Activated CD4-positive, alpha-beta memory T cell treated with anti-CD3 and anti-CD28 coated beads for 36 hours (primary cell): Measurements from ENCODE around the gene TEAD3. TPM values are rescaled to one million over a fixed set of nuclear protein-coding genes. Genes with fewer than 3 reads are reported as not detected.

Experiments
- CTCF ChIA-PET: fragments of 350-600 bp; sonication (Branson Sonifier 250); formaldehyde crosslinking; loops from one replicate; lab custom pipeline; 2021; ENCODE audit warnings: antibody characterized with exemption, inconsistent platforms; lab: Charles Lee
- POLR2A ChIA-PET: fragments of 350-600 bp; sonication (Branson Sonifier 250); formaldehyde crosslinking; loops from one replicate; lab custom pipeline; 2021; ENCODE audit warnings: antibody characterized with exemption; lab: Charles Lee
- DNase-seq: peaks from one replicate; pipeline ENCODE4 v3.0.0-alpha.2; 2020
- H3K27ac Mint-ChIP-seq: one replicate; pipeline ENCODE4 v1.8.0; 2021; ENCODE audit warnings: mixed read lengths
- H3K27me3 Mint-ChIP-seq: one replicate; pipeline ENCODE4 v1.8.0; 2021; ENCODE audit warnings: mixed read lengths
- H3K36me3 Mint-ChIP-seq: one replicate; pipeline ENCODE4 v1.8.0; 2021; ENCODE audit warnings: mixed read lengths
- H3K4me1 Mint-ChIP-seq: one replicate; pipeline ENCODE4 v1.8.0; 2021; ENCODE audit warnings: low read depth, mixed read lengths
- H3K4me3 Mint-ChIP-seq: one replicate; pipeline ENCODE4 v1.8.0; 2021; ENCODE audit warnings: mild to moderate bottlenecking, mixed read lengths
- H3K9me3 Mint-ChIP-seq: one replicate; pipeline ENCODE4 v1.8.0; 2021; ENCODE audit warnings: mixed read lengths
- intact Hi-C: fragments of 100-400 bp; cut with micrococcal nuclease; formaldehyde crosslinking; loops from one replicate; pipeline ENCODE4 v1.15.1; 2023
- total RNA-seq, 2 experiments: library from RNA; stranded (reverse); gene quantifications; one replicate each; pipeline ENCODE4 v1.2.3, GENCODE V29; 2021

The TEAD3 gene
- total RNA-seq, 2 experiments from 2014 or later = 1.8 to 2.2 TPM

- Mint-ChIP-seq H3K4me3 (no peak overlapping the region), H3K27me3 (no peaks in the 10 kb centered on the region), H3K4me1 (peaks cover 11% of the 10 kb centered on the region), H3K9me3 (no peaks in the 10 kb centered on the region), H3K27ac (no peak overlapping the region), H3K36me3 (no peaks in the 10 kb centered on the region)
- DNase-seq = no peak
- ChIA-PET CTCF (no interaction called here), POLR2A (no interaction called here)
- intact Hi-C loops = no loop called here
Measured at GRCh38 chr6:35489995-35490791, 6.7 kb downstream of the TEAD3 start.

- ChIA-PET POLR2A (no interaction called here), CTCF (interaction anchor here (1.0 kb wide), 1 partner anchor 34 kb away, joined by 3 read pairs; no protein-coding TSS in a partner anchor)
- DNase-seq = no peak
- no peak overlapping the region for H3K4me3 Mint-ChIP-seq
- no peaks in the 10 kb centered on the region for H3K27me3 Mint-ChIP-seq
- intact Hi-C loops = no loop called here
- H3K4me1 Mint-ChIP-seq = peaks cover 10% of the 10 kb centered on the region
- H3K36me3 Mint-ChIP-seq = no peaks in the 10 kb centered on the region
- H3K9me3 Mint-ChIP-seq = no peaks in the 10 kb centered on the region
- H3K27ac Mint-ChIP-seq = no peak overlapping the region
Measured at GRCh38 chr6:35489066-35489465, 7.8 kb downstream of the TEAD3 start.

- Mint-ChIP-seq H3K27me3 (no peaks in the 10 kb centered on the region), H3K4me3 (no peak overlapping the region), H3K27ac (no peak overlapping the region), H3K4me1 (peaks cover 5% of the 10 kb centered on the region), H3K9me3 (no peaks in the 10 kb centered on the region), H3K36me3 (no peaks in the 10 kb centered on the region)
- intact Hi-C loops = no loop called here
- no peak for DNase-seq
- ChIA-PET CTCF (interaction anchor here (1.0 kb wide), 1 partner anchor 35 kb away, joined by 3 read pairs; no protein-coding TSS in a partner anchor), POLR2A (interaction anchor here (0.6 kb wide), 1 partner anchor 16 kb away, joined by 3 read pairs; no protein-coding TSS in a partner anchor)
Measured at GRCh38 chr6:35488517-35488862, 8.4 kb downstream of the TEAD3 start.

GRCh38 chr6:35487658-35488516, 9.0 kb downstream of the TEAD3 start:
- no peak overlapping the region for H3K4me3 Mint-ChIP-seq
- CTCF ChIA-PET = interaction anchor here (1.0 kb wide), 1 partner anchor 8 kb away, joined by 3 read pairs; no protein-coding TSS in a partner anchor
- POLR2A ChIA-PET = interaction anchor here (0.6 kb wide), 1 partner anchor 15 kb away, joined by 3 read pairs; no protein-coding TSS in a partner anchor

GRCh38 chr6:35486005-35486925, 10.6 kb downstream of the TEAD3 start:
- no peak overlapping the region for H3K4me3 Mint-ChIP-seq
- CTCF ChIA-PET = no interaction called here
- POLR2A ChIA-PET = no interaction called here
- intact Hi-C loops = no loop called here
- H3K27ac Mint-ChIP-seq = no peak overlapping the region
- peaks cover 5% of the 10 kb centered on the region for H3K4me1 Mint-ChIP-seq
- DNase-seq = no peak
- H3K9me3 Mint-ChIP-seq = no peaks in the 10 kb centered on the region
- H3K27me3 Mint-ChIP-seq = no peaks in the 10 kb centered on the region
- no peaks in the 10 kb centered on the region for H3K36me3 Mint-ChIP-seq

More at GRCh38 chr6:35487658-35488516, 9.0 kb downstream of the TEAD3 start:
- Mint-ChIP-seq H3K4me1 (peaks cover 5% of the 10 kb centered on the region), H3K36me3 (no peaks in the 10 kb centered on the region), H3K9me3 (no peaks in the 10 kb centered on the region), H3K27ac (no peak overlapping the region), H3K27me3 (no peaks in the 10 kb centered on the region)
- intact Hi-C loops = no loop called here
- DNase-seq = no peak

- ChIA-PET CTCF (no interaction called here), POLR2A (no interaction called here)
- H3K27ac Mint-ChIP-seq = no peak overlapping the region
- intact Hi-C loops = no loop called here
- DNase-seq = no peak
- no peaks in the 10 kb centered on the region for H3K36me3 Mint-ChIP-seq
- H3K9me3 Mint-ChIP-seq = no peaks in the 10 kb centered on the region
- H3K4me3 Mint-ChIP-seq = no peak overlapping the region
- peaks cover 5% of the 10 kb centered on the region for H3K4me1 Mint-ChIP-seq
- H3K27me3 Mint-ChIP-seq = no peaks in the 10 kb centered on the region
Measured at GRCh38 chr6:35485402-35485877, 11.4 kb downstream of the TEAD3 start.

- H3K36me3 Mint-ChIP-seq = no peaks in the 10 kb centered on the region
- H3K27me3 Mint-ChIP-seq = no peaks in the 10 kb centered on the region
- H3K4me1 Mint-ChIP-seq = peaks cover 5% of the 10 kb centered on the region
- H3K9me3 Mint-ChIP-seq = no peaks in the 10 kb centered on the region
- intact Hi-C loops = no loop called here
- H3K4me3 Mint-ChIP-seq = no peak overlapping the region
- no peak for DNase-seq
- no peak overlapping the region for H3K27ac Mint-ChIP-seq
- CTCF ChIA-PET = no interaction called here
- POLR2A ChIA-PET = no interaction called here
Measured at GRCh38 chr6:35484921-35485392, 11.9 kb downstream of the TEAD3 start.

GRCh38 chr6:35483893-35484645, 12.8 kb downstream of the TEAD3 start:
- intact Hi-C loops = no loop called here
- Mint-ChIP-seq H3K4me3 (no peak overlapping the region), H3K4me1 (peaks cover 5% of the 10 kb centered on the region), H3K36me3 (no peaks in the 10 kb centered on the region), H3K27ac (no peak overlapping the region), H3K27me3 (no peaks in the 10 kb centered on the region), H3K9me3 (no peaks in the 10 kb centered on the region)
- no peak for DNase-seq
- POLR2A ChIA-PET = interaction anchor here (0.5 to 2.7 kb wide), 2 partner anchors 11 to 143 kb away, joined by 4 to 10 read pairs; no protein-coding TSS in a partner anchor
- CTCF ChIA-PET = no interaction called here

GRCh38 chr6:35483490-35483889, 13.4 kb downstream of the TEAD3 start:
- POLR2A ChIA-PET = interaction anchor here (2.7 kb wide), 1 partner anchor 10 kb away, joined by 10 read pairs; no protein-coding TSS in a partner anchor
- Mint-ChIP-seq H3K27me3 (no peaks in the 10 kb centered on the region), H3K9me3 (no peaks in the 10 kb centered on the region), H3K4me3 (no peak overlapping the region), H3K27ac (no peak overlapping the region), H3K4me1 (peaks cover 5% of the 10 kb centered on the region), H3K36me3 (no peaks in the 10 kb centered on the region)
- intact Hi-C loops = no loop called here
- DNase-seq = no peak
- CTCF ChIA-PET = no interaction called here

- H3K4me3 Mint-ChIP-seq = no peak overlapping the region
- H3K27me3 Mint-ChIP-seq = no peaks in the 10 kb centered on the region
- intact Hi-C loops = no loop called here
- DNase-seq = no peak
- no peaks in the 10 kb centered on the region for H3K9me3 Mint-ChIP-seq
- no peaks in the 10 kb centered on the region for H3K36me3 Mint-ChIP-seq
- H3K27ac Mint-ChIP-seq = no peak overlapping the region
- peaks cover 4% of the 10 kb centered on the region for H3K4me1 Mint-ChIP-seq
- POLR2A ChIA-PET = interaction anchor here (0.9 to 2.7 kb wide), 2 partner anchors 10 to 15 kb away, joined by 4 to 10 read pairs; partner anchors contain the start of gene RPL10A
- CTCF ChIA-PET = no interaction called here
Measured at GRCh38 chr6:35483062-35483461, 13.8 kb downstream of the TEAD3 start.
